Astrocyte of the spinal cord (primary cell): ENCODE measurements around the gene CP.
"Not testable (repeated sequence)": the region's sequence is repeated elsewhere in the genome, so short reads cannot be mapped to it uniquely, and the experiment has no call there.

Experiments used
- DNase-seq: peaks from one replicate; pipeline ENCODE4 v3.0.0; 2011; ENCODE audit warnings: low read depth, low spot score
- H3K4me3 ChIP-seq: 2 replicates; pipeline ENCODE4 v1.5.1; 2011; ENCODE audit warnings: low read depth, mild to moderate bottlenecking, low read length, moderate library complexity
- in situ Hi-C: cut with HindIII; loops from 2 replicates; pipeline ENCODE4 v1.10.0; 2017; ENCODE audit warnings: low sequenced_read_pairs
- TF ChIP-seq, protein P1 (sequence below): IDR thresholded peaks from 2 replicates; pipeline ENCODE4 v1.5.1; 2012; ENCODE audit warnings: low read depth, mild to moderate bottlenecking, low read length, inconsistent platforms

CP gene

DNA sequence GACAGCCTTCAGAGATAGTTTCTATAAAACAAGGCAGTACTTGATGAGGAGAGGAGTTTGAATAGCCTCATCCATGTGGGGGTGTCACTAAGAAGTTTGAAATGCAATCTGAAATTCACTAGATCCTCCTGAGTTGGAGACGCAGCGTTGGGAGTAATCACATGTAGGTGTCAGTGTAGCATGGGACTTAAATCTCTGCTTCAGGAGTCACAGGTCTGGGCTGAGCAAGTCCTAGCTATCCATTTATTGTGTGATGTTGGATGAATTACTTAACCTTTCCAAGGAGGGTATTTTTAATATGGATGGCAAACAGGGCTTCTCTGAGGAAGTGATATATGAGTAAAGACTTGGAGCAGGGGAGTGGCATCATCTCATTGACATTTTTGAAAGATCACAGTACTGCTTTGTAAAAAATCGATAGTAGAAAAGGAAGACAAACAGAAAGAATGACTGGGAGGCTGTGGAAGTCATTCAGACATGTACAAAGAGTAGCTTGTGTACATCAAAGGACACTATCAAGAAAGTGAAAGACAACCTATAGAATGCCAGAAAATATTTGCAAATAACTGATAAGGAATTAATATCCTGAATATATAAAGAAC is 17.1 kb downstream of the CP start:
- no peak overlapping the region for H3K4me3 ChIP-seq
- no peak for DNase-seq
- TF ChIP-seq, protein P1, sequence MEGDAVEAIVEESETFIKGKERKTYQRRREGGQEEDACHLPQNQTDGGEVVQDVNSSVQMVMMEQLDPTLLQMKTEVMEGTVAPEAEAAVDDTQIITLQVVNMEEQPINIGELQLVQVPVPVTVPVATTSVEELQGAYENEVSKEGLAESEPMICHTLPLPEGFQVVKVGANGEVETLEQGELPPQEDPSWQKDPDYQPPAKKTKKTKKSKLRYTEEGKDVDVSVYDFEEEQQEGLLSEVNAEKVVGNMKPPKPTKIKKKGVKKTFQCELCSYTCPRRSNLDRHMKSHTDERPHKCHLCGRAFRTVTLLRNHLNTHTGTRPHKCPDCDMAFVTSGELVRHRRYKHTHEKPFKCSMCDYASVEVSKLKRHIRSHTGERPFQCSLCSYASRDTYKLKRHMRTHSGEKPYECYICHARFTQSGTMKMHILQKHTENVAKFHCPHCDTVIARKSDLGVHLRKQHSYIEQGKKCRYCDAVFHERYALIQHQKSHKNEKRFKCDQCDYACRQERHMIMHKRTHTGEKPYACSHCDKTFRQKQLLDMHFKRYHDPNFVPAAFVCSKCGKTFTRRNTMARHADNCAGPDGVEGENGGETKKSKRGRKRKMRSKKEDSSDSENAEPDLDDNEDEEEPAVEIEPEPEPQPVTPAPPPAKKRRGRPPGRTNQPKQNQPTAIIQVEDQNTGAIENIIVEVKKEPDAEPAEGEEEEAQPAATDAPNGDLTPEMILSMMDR: no peak
- in situ Hi-C loops: no loop called here

- in situ Hi-C loops: no loop called here
- DNase-seq: no peak
- H3K4me3 ChIP-seq: no peak overlapping the region
- TF ChIP-seq, protein P1: no peak
Observed at GRCh38 chr3:149203758-149204157, 17.9 kb downstream of the CP start.

DNA sequence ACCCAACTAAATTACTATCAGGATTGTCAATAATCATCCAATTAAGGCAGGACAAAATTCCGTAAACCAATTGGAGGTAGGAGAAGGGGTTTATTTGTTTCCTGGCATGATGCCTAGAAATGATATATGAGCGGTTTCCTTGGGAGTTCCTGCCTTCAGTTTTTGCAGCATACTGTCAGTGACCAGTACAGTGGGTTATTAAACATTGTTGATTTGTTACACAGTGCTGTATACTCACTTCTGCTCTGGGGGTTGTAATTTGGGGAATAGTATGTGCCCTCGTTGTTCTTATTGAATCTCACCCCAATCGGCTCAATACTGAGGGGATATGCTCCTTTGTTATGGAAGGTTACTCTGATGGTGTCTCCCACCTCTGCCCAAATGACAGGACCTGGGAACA is 22.2 kb downstream of the CP start:
- peak; percentile 34 for DNase-seq
- TF ChIP-seq, protein P1: no peak
- H3K4me3 ChIP-seq: no peak overlapping the region
- in situ Hi-C loops: no loop called here

DNA sequence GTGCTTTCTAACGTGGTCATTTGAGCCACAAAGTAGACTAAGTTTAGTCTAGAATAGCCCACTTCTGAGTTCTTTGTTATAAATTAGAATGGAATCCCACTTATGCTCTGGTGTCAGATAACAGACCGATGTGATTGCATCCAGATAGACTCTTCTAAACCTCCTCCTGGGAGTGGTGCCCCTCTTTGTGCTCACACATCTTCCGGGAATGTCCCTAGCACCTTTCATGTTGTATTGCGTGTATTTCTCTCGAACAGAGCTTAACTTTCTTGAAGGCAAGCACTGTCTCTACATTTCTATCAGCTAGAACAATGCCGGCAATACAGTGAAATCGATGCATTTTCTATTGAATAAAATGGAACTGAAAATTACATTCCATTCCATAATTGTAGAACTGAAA is 23.0 kb downstream of the CP start:
- H3K4me3 ChIP-seq: no peak overlapping the region
- in situ Hi-C loops: no loop called here
- peak; percentile 20 for DNase-seq
- TF ChIP-seq, protein P1: no peak

DNA sequence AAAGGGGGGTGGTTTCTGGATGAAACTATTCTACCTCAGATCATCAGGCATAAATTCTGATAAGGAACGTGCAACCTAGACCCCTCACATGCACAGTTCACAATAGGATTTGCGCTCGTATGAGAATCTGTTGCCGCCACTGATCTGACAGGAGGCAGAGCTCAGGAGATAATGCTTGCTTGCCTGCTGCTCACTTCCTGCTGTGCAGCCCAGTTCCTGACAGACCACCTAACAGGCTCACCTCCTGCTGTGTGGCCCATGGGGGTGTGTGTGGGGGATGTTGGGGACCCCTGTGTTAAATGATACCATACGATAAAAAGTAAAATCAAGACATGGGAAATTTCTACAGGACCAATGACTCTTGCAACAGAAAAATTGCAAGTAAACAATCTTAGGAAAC is 24.0 kb downstream of the CP start:
- H3K4me3 ChIP-seq: no peak overlapping the region
- no peak for DNase-seq
- TF ChIP-seq, protein P1: no peak
- in situ Hi-C loops: no loop called here

GRCh38 chr3:149196805-149197592 is 24.6 kb downstream of the CP start:
- DNase-seq, in situ Hi-C loops, H3K4me3 ChIP-seq: not testable (repeated sequence)

GRCh38 chr3:149195221-149195620 is 26.4 kb downstream of the CP start:
- no peak for DNase-seq
- in situ Hi-C loops: no loop called here
- no peak overlapping the region for H3K4me3 ChIP-seq
- TF ChIP-seq, protein P1: no peak
